HG03196 (cell line): Measurements from ENCODE around the gene LEMD2.

Experiments
- ATAC-seq: cut with Tn5 transposase; IDR thresholded peaks from one replicate; pipeline ENCODE4 v1.9.1; 2021; ENCODE audit not compliant: unreplicated experiment

The LEMD2 gene

DNA sequence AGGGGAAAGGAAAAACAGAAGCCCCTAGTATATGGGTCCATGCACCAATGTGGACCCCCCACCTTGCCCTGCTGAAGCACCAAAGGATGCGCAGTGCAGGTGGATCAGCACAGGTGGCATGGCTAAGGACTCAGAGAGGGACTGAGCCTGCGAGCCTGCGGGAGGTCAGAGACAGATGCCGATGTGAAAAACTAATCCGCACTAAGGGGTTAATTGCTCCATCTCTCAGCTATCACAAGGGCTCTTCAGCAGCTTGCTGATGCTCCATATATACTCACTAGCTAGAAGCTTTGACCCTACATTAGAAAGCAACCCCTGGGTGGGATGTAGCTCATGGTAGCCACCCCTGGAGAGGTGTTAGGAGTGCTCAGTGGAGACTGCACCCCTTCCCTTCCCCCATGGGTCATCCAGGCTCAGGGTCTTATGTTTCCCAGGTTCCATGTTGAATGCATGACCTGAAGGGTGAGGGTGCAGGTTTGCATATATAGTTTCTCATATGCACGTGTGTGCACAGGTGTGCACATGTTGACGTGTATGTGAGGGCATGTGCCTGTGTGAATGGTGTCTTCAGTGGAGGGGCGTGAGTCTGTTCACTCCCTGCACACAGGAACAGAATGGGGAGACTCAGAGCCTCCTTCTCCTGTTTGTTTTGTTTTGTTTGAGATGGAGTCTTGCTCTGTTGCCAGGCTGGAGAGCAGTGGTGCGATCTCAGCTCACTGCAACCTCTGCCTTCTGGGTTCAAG, 28.9 kb downstream of the LEMD2 start:
- ATAC-seq: no peak

- ATAC-seq: no peak
These were observed 30.1 kb downstream of the LEMD2 start for GRCh38 chr6:33758815-33759216.

DNA sequence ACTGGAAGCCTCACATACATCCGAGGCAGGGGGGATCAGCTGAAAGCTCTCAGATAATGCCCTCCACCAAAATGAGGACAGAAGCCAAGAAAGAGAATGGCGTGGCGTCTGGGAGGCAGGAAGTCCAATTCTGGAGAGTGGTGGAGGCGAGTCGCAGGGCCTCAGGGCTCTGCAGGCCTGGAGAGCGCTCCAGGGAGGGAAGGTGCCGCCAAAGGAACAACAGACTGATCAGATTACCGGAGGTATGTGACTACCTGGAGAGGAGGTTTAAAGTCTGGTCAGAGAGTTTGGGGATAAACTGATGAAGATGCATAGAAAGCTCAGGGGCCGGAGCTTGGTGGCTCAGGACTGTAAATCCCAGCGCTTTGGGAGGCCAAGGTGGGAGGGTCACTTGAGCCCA, 31.0 kb downstream of the LEMD2 start:
- ATAC-seq: no peak

GRCh38 chr6:33757113-33757512, 31.8 kb downstream of the LEMD2 start:
- no peak for ATAC-seq

DNA sequence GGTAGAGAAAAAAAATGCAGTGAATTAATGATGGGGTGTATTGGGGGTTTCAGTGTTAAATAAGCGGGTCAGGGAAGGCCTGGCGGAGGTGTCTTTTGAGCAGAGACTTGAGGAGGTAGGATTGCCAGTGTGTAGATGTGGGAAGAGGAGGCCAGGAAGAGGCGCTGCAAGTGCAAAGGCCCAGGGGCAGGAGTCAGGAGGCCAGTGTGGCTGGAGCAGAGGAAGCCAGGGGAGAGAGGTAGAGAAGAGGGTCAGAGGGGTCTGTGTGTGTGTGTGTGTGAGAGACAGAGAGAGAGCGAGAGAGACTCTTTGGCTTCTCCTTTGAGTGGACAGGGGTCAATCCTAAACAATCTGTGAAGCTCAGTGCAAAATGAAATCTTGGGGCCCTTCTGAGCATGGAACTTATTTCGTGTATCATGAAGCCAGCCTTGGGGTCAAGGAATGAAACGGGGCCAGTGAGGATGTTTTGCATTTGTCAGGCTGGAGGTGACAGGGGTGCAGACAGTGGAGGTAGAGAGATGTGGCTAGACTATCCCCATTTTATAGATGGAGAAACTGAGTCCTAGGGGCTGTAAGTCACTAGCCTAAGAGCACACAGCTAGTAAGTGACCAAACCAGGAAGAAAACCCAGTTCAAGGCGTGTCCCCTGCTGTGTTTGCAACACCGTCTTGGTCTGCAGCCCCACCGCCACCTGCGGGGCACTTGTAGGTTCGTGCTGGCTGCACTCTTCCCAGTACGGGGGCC, 32.5 kb downstream of the LEMD2 start:
- ATAC-seq: no peak

DNA sequence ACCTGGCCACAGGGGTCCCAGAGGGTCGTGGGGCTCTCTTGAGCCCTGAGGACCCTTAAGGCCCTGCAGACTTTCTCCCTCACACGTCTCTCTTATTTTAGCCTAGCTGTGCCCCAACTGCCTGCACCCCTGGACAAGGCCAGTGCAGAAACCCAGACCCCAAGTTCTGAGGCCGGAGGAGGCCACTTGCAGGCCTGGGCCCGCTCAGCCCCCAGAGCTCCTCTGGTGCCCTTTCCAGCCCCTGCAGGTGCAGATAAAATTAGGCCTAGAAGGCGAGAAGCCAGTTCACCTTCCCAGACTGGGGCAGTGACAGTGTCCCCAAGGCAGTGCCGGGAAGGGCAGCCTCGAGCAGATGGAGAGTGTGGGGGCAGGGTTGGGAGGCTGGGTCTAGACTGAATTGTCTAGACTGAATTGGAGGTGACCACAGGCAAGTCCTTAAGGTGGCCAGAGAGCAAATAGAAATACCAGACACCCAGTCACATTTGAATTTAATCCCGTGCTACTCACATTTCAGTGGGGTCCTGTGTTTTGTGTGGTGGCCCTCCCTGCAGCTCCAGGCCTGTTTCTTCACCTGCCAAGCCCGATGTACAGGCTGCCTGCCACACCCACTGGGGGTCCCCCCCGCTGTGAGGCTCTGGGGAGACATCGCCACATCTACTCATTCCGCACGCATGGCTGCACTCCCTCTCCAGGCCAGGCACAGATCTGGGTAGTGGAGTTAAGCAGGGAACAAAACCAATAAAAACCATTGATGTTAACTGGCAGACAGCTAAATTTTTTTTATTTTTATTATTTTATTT, 33.7 kb downstream of the LEMD2 start:
- ATAC-seq: no peak

- ATAC-seq: no peak
These were observed 34.7 kb downstream of the LEMD2 start for GRCh38 chr6:33754222-33754621.

- no peak for ATAC-seq
These were observed 36.3 kb downstream of the LEMD2 start for GRCh38 chr6:33752646-33753015.

- no peak for ATAC-seq
These were observed 36.9 kb downstream of the LEMD2 start for GRCh38 chr6:33751771-33752645.

DNA sequence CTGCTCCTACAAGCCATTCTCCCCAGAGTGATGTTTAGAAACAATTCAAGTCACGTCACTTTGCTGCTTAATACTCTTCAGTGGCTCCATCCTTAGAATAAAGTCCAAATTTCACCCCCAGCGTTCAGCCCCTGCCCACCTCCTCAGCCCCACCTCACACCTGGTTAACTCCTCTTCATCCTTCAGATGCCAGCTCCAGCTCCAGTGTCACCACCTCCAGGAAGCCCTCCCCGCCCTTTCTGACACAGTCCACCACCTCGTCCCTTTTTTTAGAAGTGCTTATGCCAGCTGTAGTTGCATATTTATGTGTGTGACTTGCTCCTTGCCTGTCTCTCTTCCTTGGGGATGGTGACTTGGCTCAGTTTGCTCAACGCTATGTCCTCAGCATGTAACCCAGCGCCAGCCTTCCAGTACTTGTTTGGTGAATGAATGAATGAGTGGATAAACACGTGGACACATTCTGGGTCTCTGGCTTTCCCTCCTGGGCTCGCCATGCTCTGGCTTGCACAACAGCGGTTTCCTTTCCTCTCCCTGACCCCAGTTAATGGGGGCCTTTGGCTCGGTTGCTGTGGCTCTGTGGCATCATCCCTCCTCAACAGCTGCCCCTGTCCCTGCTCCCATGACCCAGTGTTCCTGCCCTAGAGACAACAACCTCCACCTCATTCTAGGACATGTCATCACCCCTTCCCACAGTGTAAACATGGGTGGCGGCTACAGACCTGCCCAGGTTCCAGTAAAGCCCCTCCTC, 38.5 kb downstream of the LEMD2 start:
- ATAC-seq: no peak

DNA sequence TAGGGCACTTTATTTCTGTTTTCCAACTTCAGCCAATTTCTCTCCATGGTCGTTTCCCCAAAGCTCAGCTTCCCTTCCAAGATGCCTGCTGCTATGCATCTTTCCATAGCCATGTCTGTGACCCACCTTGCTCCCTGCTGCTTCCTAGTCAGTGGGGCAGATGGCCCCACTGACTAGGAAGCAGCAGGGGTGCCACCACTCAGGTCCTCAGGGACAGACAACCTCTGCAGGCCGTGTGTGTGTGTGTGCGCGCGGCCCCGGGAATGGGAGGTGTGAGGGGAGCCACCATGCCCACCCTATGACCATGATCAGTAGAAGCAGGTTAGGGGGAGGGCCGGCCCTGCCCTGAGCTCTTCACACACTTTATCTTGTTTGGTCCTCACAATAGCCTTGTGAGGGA, 39.5 kb downstream of the LEMD2 start:
- no peak for ATAC-seq

DNA sequence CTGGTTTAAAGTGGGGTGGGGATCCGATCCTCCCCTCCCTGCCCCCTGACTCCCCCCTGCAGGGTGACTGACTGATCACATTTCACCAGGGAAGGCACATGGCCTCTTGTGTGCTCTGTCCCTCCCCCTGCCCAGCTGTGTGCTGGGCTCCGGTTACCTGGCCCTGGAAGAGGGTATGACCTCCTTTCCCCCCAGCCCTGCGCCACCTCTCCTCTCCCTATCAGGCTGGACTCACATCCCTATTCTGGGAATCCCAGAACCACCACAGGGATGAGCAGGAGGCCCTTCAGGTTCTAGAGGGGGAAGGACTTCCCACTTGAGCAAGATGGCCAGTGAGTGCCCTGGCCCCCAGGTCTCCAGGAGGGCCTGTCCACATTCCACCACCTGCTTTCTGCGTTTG, 40.1 kb downstream of the LEMD2 start:
- no peak for ATAC-seq

- no peak for ATAC-seq
These were observed 41.1 kb downstream of the LEMD2 start for GRCh38 chr6:33747823-33748222.

DNA sequence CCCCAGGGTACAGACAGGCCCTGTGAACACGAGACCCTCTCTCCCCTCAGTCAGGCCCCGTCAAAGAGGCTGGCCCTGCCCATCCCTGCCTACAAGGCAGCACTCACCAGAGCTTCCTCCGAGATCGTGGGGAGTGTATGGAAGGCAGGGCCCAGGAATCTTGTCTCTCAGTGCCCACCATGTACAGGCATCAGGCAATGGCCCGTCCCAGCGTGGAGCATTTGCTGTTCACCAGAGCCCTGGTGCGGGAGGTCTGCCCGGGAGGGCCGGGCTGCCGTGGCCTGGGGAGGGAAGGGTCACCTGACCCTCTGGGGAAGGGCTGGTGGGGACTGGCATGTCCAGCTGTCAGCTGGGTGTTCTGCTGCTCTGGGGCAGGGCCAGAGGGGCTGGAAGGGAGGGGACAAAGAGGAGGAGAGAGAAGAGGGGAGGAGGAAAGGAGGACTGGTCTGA, 42.3 kb downstream of the LEMD2 start, which contains the start of gene IP6K3:
IP6K3 (minus strand) TSS at position 255 of the 450 bp plus-strand sequence. CDS start 11,429 bp downstream, outside the sequence.
- no peak for ATAC-seq

DNA sequence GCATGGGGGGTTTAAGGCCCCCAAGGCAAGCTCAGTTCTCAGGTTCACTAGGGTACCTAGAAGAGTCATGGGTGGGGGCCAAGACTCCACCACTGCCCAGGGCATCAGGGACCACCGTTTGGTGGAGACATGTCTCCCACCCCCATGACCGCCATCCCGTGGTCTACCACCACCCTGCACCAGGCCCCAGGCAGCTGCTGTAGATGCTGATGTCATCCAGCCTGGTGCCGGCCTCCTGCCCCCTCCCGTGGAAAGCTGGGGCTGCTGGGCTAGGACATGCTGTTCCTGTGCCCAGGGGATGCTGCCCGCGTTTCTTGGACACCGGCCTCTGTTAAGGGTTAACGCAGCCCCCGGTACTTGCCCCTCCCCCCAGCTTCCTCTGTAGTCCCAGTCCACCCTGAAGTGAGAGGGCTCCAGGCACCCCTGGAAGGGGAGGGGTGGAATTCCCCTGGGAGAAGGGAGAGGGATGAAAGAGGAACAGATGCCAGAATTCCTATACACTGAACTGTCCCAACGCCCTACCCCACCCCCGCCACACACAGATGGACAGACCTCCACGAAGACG, 42.8 kb downstream of the LEMD2 start:
- no peak for ATAC-seq

- no peak for ATAC-seq
These were observed 43.4 kb downstream of the LEMD2 start for GRCh38 chr6:33745548-33745947.

DNA sequence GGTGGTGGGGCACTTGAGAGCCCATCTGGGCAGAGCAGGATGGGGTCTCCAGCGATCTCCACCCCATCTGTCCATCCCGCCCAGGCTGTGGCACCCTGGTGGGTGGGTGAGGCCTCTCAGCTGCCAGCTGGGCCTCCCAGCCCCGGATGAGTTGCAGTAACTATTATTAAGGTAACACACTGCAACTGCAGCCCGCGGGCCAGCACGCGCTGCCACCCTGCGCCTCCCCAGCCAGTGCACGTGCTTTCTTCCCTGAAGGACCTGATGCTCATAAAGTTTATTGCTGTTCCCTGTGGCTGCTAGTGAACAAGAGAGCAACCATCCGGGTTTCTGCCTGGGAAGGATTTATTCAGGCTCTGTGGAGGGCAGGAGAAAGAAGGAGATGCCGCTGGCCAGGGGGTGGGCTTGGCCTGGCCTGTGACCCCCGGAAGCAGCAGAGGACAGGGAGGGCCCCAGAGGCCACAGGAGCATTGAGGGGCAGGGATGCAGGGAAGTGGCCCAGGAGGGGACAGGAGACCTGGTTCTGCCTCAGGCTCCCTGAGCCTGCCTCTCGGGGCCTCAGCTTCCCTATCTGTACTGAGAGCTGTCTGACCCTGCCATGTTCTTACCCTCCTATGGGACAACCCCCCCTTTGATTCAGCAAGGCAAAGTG, 43.9 kb downstream of the LEMD2 start:
- ATAC-seq: no peak

DNA sequence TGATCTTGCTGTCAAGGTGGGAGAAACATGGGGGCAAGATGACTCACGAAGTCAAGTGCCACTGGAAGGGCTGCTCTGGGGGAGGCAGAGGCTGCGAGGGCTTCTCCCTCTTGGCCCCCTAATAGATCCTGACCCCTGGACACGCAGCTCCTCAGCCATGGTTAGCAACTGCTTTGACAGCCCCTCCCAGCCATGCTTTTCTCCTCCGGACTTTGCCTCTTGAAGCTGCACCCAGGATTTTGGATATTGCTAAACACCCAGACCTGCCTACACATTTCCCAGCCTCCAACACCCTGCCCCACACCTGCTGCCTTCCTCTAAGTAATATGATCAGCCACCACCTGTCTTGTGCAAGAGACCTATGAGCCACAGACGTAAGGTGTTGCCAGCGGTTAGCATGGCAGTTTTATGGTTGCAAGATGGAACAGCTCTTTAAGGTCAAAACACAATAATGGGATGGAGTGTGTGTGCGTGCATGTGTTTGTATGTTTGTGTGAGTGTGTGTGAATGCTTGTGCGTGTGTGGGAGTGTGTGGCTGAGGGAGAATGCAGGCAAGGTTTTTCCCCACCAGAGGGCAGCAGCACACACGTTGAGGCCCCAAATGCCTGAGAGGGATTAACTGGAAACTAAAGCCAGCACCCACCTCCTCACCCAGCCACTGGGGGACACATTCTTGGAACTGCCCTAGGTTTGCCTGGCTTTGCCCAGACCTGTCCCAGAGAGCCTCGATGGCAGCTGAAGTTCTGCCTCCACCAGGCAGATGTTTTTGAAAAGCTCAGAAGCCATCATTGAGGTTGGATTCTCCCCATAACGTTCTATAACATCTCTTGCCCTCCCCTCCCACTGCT, 44.7 kb downstream of the LEMD2 start:
- ATAC-seq: no peak
